Upper lobe of left lung (tissue), 6 donors: ENCODE results near the gene SPEM3. TPM values are rescaled to one million over a fixed set of nuclear protein-coding genes. Genes with fewer than 3 reads are reported as not detected.
A peak's percentile ranks its signal among the peaks of the same experiment; 100 is the strongest.
"Not testable (repeated sequence)": the region's sequence is repeated elsewhere in the genome, so short reads cannot be mapped to it uniquely, and the experiment has no call there.

Experiments
- ATAC-seq, 2 donors: fragments of 200-7000 bp; cut with Tn5 transposase; one replicate each; pipeline ENCODE4 v1.9.1; 2022; ENCODE audit warnings: mild to moderate bottlenecking in 2 of 2, moderate library complexity in 2 of 2; ENCODE audit not compliant: low FRiP score in 2 of 2
- DNase-seq, 2 donors: peaks; one replicate each; pipeline ENCODE4 v3.0.0-alpha.2; 2019 to 2020
- H3K27ac ChIP-seq, 4 donors: fragments of 200-600 bp; sonication (generic); one replicate each; pipeline ENCODE4 v1.5.1; 2016 to 2019
- H3K27me3 ChIP-seq, 4 donors: fragments of 200-600 bp; sonication (generic); one replicate each; pipeline ENCODE4 v1.5.1; 2017 to 2019
- H3K36me3 ChIP-seq, 4 donors: fragments of 200-600 bp; sonication (generic); one replicate each; pipeline ENCODE4 v1.5.1; 2016 to 2019
- H3K4me1 ChIP-seq, 4 donors: fragments of 200-600 bp; sonication (generic); one replicate each; pipeline ENCODE4 v1.5.1; 2018 to 2019
- H3K4me3 ChIP-seq, 4 donors: fragments of 200-600 bp; sonication (generic); one replicate each; pipeline ENCODE4 v1.5.1; 2017 to 2019; ENCODE audit warnings: mild to moderate bottlenecking in 2 of 4, moderate library complexity in 1 of 4
- H3K9me3 ChIP-seq, 4 donors: fragments of 200-600 bp; sonication (generic); one replicate each; pipeline ENCODE4 v1.5.1; 2018 to 2019
- EP300 ChIP-seq, 4 donors: sonication (generic); formaldehyde crosslinking; IDR thresholded peaks; one replicate each; pipeline ENCODE4 v1.5.1; 2017; ENCODE audit warnings: antibody characterized with exemption in 4 of 4, control low read depth in 2 of 4
- POLR2A ChIP-seq, 4 donors: fragments of 450-650 bp; IDR thresholded peaks; one replicate each; pipeline ENCODE4 v1.5.1; 2016 to 2017; ENCODE audit warnings: antibody characterized with exemption in 4 of 4, mild to moderate bottlenecking in 2 of 4
- POLR2AphosphoS5 ChIP-seq, 2 donors: sonication (generic); formaldehyde crosslinking; IDR thresholded peaks; one replicate each; pipeline ENCODE4 v1.5.1; 2017; ENCODE audit warnings: antibody characterized with exemption in 2 of 2
- WGBS, 2 donors: methylation state at CpG; one replicate each; pipeline ENCODE4 v1.1.5; 2017 to 2018; 5-methylcytosine and 5-hydroxymethylcytosine counted together
- total RNA-seq, 6 donors: library from RNA; depleted of rRNA in 4 of 6; stranded (reverse); fragments of >200 nt in 4 of 6; gene quantifications; one replicate each; pipeline versions ENCODE4 v1.1.0 to v1.2.1, GENCODE V29; 2016 to 2021
- TF ChIP-seq, protein P1 (sequence below), 6 experiments: fragments of 450-650 bp in 4 of 6; fragments of 200-600 bp in 2 of 6; sonication (generic) in 2 of 6; IDR thresholded peaks; one replicate each; pipeline ENCODE4 v1.5.1; 2016 to 2019; ENCODE audit warnings: antibody characterized with exemption in 6 of 6
- donor health status: DM: no; HTN: no; CAD: no; lungs with moderate emphysema.
- donor health status: DM: no; HTN: yes; CAD: no; lungs with severe emphysema.

The SPEM3 gene
- total RNA-seq, 6 donors from 2014 or later = not detected

DNA sequence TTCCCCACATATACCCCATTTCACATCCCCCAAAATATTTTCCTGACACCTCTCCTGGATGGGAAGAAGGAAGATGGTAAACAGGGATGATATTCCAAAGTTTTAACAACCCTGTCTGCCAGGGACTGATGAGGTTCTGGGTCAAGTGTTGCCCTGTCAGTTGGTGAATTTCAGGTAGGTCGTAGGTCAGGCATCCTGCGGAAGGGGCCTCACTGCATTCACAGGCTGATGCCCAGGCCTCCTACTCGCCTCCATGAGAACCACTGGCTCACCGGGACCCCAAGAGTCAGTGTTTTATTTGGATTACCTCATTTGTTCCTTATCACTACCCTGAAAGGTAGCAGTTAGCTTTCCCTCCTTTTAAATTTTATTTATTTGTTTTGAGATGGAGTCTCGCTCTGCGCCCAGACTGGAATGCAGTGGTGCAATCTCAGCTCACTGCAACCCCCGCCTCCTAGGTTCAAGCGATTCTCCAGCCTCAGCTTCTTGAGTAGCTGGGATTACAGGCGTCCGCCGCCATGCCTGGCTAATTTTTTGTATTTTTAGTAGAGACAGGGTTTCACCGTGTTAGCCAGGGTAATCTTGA is 40.2 kb downstream of the SPEM3 start:
- TF ChIP-seq, protein P1, sequence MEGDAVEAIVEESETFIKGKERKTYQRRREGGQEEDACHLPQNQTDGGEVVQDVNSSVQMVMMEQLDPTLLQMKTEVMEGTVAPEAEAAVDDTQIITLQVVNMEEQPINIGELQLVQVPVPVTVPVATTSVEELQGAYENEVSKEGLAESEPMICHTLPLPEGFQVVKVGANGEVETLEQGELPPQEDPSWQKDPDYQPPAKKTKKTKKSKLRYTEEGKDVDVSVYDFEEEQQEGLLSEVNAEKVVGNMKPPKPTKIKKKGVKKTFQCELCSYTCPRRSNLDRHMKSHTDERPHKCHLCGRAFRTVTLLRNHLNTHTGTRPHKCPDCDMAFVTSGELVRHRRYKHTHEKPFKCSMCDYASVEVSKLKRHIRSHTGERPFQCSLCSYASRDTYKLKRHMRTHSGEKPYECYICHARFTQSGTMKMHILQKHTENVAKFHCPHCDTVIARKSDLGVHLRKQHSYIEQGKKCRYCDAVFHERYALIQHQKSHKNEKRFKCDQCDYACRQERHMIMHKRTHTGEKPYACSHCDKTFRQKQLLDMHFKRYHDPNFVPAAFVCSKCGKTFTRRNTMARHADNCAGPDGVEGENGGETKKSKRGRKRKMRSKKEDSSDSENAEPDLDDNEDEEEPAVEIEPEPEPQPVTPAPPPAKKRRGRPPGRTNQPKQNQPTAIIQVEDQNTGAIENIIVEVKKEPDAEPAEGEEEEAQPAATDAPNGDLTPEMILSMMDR (IDR thresholded peaks at IDR 0.05) = no peak
- TF ChIP-seq POLR2A (IDR thresholded peaks at IDR 0.05) = no peak
- no peak for TF ChIP-seq POLR2AphosphoS5 (IDR thresholded peaks at IDR 0.05)
- no peak for TF ChIP-seq EP300 (IDR thresholded peaks at IDR 0.05)
- Histone ChIP-seq H3K27ac (peak overlapping the region; percentile 5 to 52 (median 48)), H3K36me3 (peaks cover 0 to 23% (median 13%) of the 10 kb centered on the region in 4 donors), H3K4me1 (peaks cover 25 to 58% (median 41%) of the 10 kb centered on the region in 4 donors), H3K9me3 (no peaks in the 10 kb centered on the region), H3K27me3 (no peaks in the 10 kb centered on the region), H3K4me3 (no peak overlapping the region)
- ATAC-seq (no peak), DNase-seq (no peak)
- WGBS, 2 donors = 71 to 72% methylated on average over 12 of the region's 12 CpGs

DNA sequence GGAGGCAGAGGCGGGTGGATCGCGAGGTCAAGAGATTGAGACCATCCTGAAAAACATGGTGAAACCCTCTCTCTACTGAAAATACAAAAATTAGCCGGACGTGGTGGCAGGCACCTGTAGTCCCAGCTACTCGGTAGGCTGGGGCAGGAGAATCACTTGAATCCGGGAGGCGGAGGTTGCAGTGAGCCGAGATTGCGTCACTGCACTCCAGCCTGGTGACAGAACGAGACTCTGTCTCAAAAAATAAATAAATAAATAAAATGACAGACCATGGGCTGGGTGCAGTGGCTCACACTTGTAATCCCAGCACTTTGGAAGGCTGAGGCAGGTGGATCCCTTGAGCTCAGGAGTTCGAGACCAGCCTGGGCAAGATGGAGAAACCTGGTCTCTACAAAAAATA is 41.2 kb downstream of the SPEM3 start:
- not testable (repeated sequence) for ATAC-seq, H3K4me3 ChIP-seq, H3K9me3 ChIP-seq, H3K27me3 ChIP-seq
- H3K4me1 ChIP-seq = peaks cover 26 to 67% (median 45%) of the 10 kb centered on the region in 4 donors
- H3K36me3 ChIP-seq = peaks cover 0 to 14% (median 9%) of the 10 kb centered on the region in 4 donors
- 63 to 87% methylated on average over 12 of the region's 12 CpGs for WGBS, 2 donors
- peak in 1 of 2 donors; percentile 62 for DNase-seq
- peak overlapping the region in 1 of 4 donors; percentile 52 for H3K27ac ChIP-seq

DNA sequence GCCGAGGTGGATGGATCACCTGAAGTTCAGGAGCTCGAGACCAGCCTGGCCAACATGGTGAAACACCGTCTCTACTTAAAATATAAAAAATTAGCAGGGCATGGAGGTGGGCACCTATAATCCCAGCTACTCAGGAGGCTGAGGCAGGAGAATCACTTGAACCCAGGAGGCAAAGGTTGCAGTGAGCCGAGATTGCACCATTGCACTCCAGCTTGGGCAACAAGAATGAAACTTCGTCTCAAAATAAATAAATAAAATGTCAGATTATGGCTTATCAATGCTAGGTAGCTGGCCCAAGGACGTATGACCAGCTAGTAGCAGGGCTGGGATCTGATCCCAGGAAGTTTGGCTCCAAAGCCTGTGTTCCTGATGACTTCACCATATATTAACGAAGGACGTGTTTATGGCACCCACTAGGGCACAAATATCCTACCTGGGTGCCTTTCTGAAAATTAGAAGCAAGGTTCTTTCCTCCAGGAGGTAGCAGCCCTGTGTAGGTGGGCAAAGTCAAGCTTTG is 41.9 kb downstream of the SPEM3 start:
- H3K27me3 ChIP-seq, DNase-seq, H3K4me3 ChIP-seq, ATAC-seq, H3K9me3 ChIP-seq, H3K27ac ChIP-seq: not testable (repeated sequence)
- WGBS, 2 donors = 74 to 78% methylated on average over 8 of the region's 8 CpGs
- Histone ChIP-seq H3K36me3 (peaks cover 0 to 14% (median 9%) of the 10 kb centered on the region in 4 donors), H3K4me1 (peaks cover 32 to 74% (median 51%) of the 10 kb centered on the region in 4 donors)

DNA sequence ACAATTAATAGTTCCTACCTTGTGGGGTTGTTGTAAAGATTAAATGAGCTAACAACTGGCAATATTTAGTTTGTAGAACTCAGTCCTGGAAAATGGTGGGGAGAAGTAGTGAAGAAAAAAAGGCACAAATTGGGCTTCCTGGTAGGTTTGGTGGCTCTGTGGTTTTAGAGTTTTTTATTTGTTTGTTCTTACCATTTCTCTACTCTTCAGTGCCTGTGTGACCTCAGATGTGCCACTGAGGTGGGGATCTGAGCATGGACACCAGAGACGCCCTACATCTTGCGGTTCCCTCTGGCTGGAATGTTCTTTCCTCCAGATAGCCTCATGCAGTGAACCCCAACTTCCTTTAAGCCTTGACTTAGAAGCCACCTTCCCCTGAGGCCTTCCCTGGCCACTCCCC is 43.1 kb downstream of the SPEM3 start:
- peaks cover 33 to 74% (median 53%) of the 10 kb centered on the region in 4 donors for H3K4me1 ChIP-seq
- H3K36me3 ChIP-seq = peaks cover 0 to 2% (median under 1%) of the 10 kb centered on the region in 4 donors
- WGBS, 2 donors = 74 to 82% methylated on average over 2 of the region's 2 CpGs
- H3K27me3 ChIP-seq = no peaks in the 10 kb centered on the region
- TF ChIP-seq POLR2AphosphoS5 (IDR thresholded peaks at IDR 0.05) (no peak), POLR2A (IDR thresholded peaks at IDR 0.05) (no peak), EP300 (IDR thresholded peaks at IDR 0.05) (no peak)
- TF ChIP-seq, protein P1 (IDR thresholded peaks at IDR 0.05) = no peak
- H3K4me3 ChIP-seq = no peak overlapping the region
- no peak for ATAC-seq
- no peak for DNase-seq
- H3K27ac ChIP-seq = peak overlapping the region in 1 of 4 donors; percentile 57
- H3K9me3 ChIP-seq = no peaks in the 10 kb centered on the region

DNA sequence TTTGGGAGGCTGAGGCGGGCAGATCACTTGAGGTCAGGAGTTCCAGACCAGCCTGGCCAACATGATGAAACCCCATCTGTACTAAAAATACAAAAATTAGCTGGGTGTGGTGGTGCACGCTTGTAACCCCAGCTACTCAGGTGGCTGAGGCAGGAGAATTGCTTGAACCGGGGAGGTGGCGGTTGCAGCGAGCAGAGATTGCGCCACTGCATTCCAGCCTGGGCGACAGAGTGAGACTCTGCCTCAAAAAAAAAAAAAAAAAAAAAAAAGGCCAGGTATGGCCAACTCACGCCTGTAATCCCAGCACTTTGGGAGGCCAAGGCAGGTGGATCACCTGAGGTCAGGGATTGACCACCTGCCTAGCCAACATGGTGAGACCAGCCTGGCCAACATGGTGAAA is 46.1 kb downstream of the SPEM3 start:
- not testable (repeated sequence) for ATAC-seq, H3K9me3 ChIP-seq, H3K27me3 ChIP-seq, H3K4me3 ChIP-seq, H3K36me3 ChIP-seq
- 44 to 73% methylated on average over 7 to 8 of the region's 8 CpGs for WGBS, 2 donors
- peak overlapping the region; percentile 24 to 98 (median 97) for H3K27ac ChIP-seq
- H3K4me1 ChIP-seq = peaks cover 39 to 77% (median 49%) of the 10 kb centered on the region in 4 donors
- DNase-seq = peak in 1 of 2 donors; percentile 81

DNA sequence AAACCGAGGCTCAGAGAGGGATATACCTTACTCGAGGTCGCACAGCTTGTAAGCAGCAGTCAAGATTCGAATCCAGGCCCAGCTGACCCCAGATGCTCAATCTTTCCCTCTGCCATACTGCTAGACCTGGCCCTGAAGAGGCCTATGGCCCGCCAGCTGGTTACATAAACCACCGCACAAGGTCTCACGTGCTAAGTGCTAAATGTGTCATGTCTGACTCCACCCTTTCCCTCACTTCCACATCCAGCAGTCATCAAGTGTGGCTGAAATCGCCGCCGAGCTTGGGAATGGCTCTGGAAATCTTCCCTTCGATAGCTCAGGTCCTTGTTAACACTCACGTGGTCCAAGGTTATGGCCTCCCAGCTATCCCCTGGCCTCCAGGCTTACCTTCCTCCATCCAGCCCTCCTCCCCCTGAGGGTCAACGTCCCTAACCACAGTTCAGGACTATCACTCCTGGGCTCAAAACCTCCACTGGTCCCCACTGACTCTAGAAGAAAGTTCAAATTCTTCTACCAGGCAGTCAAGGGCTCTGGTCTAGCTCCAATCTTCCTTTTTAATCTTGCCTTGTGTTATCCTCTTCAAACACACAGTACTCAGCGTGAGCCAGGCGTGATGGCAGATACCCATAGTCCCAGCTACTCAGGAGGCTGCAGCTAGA is 47.2 kb downstream of the SPEM3 start:
- Histone ChIP-seq H3K4me3 (no peak overlapping the region), H3K4me1 (peaks cover 43 to 77% (median 49%) of the 10 kb centered on the region in 4 donors), H3K27me3 (no peaks in the 10 kb centered on the region), H3K36me3 (no peaks in the 10 kb centered on the region), H3K9me3 (no peaks in the 10 kb centered on the region), H3K27ac (peak overlapping the region; percentile 97 to 99 (median 98))
- peak in 1 of 2 donors; percentile 78 for DNase-seq
- TF ChIP-seq POLR2AphosphoS5 (IDR thresholded peaks at IDR 0.05) (peak; percentile 18 to 70), EP300 (IDR thresholded peaks at IDR 0.05) (peak in 1 of 4 donors; percentile 58), POLR2A (IDR thresholded peaks at IDR 0.05) (peak in 1 of 4 donors; percentile 33)
- TF ChIP-seq, protein P1 (IDR thresholded peaks at IDR 0.05) = no peak
- ATAC-seq = peak in 1 of 2 donors; percentile 61
- 53 to 58% methylated on average over 15 of the region's 15 CpGs for WGBS, 2 donors
